Measurements from ENCODE around the gene ZBTB20. TPM values are rescaled to one million over a fixed set of nuclear protein-coding genes. Genes with fewer than 3 reads are reported as not detected.

Gene ZBTB20
- total and polyA plus RNA-seq, 10 of the 15 experiments (the other 5 are each of a cell fraction or from before 2014, with no cell fraction given): 0.20 to 5.5 (median 2.2) TPM

DNA sequence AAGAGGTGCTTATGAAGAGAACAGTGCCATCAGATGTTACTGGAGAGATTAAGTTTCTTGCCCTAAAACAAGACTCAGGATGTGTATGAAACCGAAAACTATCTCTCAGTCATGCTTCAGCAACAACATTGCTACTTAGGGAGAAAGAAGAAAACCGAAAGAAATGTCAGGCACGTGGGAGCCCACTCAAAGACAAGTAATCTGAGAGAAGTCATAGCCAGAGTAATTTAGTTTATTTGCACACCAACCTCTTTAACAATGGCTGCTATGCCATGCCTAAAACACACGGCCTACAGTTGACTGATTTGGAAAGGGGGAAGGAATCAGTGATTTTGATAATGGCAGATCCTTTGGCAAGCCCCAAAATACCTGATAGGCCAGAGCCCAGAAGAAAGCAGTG, 690.3 kb downstream of the ZBTB20 start:
- POLR2A ChIA-PET: no interaction called here
- peaks cover 46% of the 10 kb centered on the region for H3K4me1 ChIP-seq (ENCODE audit: control insufficient read depth, insufficient read depth, low read length)
- DNase-seq (ENCODE audit: low read depth, low spot score) (peak; percentile 87), FAIRE-seq (peak; percentile 91), ATAC-seq (peak; percentile 84)
- 2% methylated on average over 4 of the region's 4 CpGs for WGBS (ENCODE audit: insufficient coverage, insufficient replicate concordance, low lambda C conversion rate, missing lambda C conversion rate)
- H4K20me1 ChIP-seq (ENCODE audit: control insufficient read depth, insufficient read depth): no peaks in the 10 kb centered on the region
- CTCF ChIA-PET: interaction anchor here (1.0 to 1.7 kb wide), 3 partner anchors 9 to 166 kb away, joined by 5 read pairs; no protein-coding TSS in a partner anchor
- no peaks in the 10 kb centered on the region for H3K9me3 ChIP-seq (replicated peaks; ENCODE audit: control insufficient read depth, insufficient read depth, low read length)
- peaks cover 14% of the 10 kb centered on the region for H3K79me2 ChIP-seq (ENCODE audit: control insufficient read depth, insufficient read depth, low read length)
- RAD21 ChIA-PET (ENCODE audit: unreplicated experiment): interaction anchor here (0.7 kb wide), 1 partner anchor 139 kb away, joined by 3 read pairs; no protein-coding TSS in a partner anchor
- no peaks in the 10 kb centered on the region for H3K27me3 ChIP-seq (replicated peaks in 1 of 2; ENCODE audit: control insufficient read depth in 2 of 2, insufficient read depth in 2 of 2, low read length in 1 of 2)
- intact Hi-C loops (cut with micrococcal nuclease; ENCODE audit: unreplicated experiment): loop anchor here (10.0 kb wide), 1 partner anchor 712 kb away; the partner anchor contains the start of genes ATP6V1A and NAA50
- BruUV-seq (replicated peaks): no TSS peak
- peak overlapping the region; percentile 14; the same call in 1 of the 2 replicates for H3K4me3 ChIP-seq
- H3K27ac ChIP-seq (ENCODE audit: control insufficient read depth, insufficient read depth): peak overlapping the region; percentile 81
- H3K4me2 ChIP-seq (ENCODE audit: control insufficient read depth, insufficient read depth): peak overlapping the region; percentile 76
- in situ Hi-C loops (cut with MboI): no loop called here
- no peak overlapping the region for H2AFZ ChIP-seq (ENCODE audit: control insufficient read depth, low read depth, low read length)
- SMC1A ChIA-PET (ENCODE audit: uncharacterized antibody, unreplicated experiment): interaction anchor here (1.2 to 1.8 kb wide), 2 partner anchors 9 to 73 kb away, joined by 3 to 7 read pairs; no protein-coding TSS in a partner anchor
- no peaks in the 10 kb centered on the region for H3K36me3 ChIP-seq (ENCODE audit: control insufficient read depth in 2 of 2, insufficient read depth in 2 of 2, low read length in 1 of 2)
- no peak overlapping the region for H3K9ac ChIP-seq (ENCODE audit: control insufficient read depth, insufficient read depth, low read length)
- no peak for TF ChIP-seq HDAC6 (IDR thresholded peaks at IDR 0.05; ENCODE audit: unreplicated experiment)
- TF ChIP-seq, protein P1, sequence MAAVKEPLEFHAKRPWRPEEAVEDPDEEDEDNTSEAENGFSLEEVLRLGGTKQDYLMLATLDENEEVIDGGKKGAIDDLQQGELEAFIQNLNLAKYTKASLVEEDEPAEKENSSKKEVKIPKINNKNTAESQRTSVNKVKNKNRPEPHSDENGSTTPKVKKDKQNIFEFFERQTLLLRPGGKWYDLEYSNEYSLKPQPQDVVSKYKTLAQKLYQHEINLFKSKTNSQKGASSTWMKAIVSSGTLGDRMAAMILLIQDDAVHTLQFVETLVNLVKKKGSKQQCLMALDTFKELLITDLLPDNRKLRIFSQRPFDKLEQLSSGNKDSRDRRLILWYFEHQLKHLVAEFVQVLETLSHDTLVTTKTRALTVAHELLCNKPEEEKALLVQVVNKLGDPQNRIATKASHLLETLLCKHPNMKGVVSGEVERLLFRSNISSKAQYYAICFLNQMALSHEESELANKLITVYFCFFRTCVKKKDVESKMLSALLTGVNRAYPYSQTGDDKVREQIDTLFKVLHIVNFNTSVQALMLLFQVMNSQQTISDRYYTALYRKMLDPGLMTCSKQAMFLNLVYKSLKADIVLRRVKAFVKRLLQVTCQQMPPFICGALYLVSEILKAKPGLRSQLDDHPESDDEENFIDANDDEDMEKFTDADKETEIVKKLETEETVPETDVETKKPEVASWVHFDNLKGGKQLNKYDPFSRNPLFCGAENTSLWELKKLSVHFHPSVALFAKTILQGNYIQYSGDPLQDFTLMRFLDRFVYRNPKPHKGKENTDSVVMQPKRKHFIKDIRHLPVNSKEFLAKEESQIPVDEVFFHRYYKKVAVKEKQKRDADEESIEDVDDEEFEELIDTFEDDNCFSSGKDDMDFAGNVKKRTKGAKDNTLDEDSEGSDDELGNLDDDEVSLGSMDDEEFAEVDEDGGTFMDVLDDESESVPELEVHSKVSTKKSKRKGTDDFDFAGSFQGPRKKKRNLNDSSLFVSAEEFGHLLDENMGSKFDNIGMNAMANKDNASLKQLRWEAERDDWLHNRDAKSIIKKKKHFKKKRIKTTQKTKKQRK (IDR thresholded peaks at IDR 0.05; ENCODE audit: low read depth, low read length): no peak
- peak; percentile 74; the same call in 1 of the 2 replicates for TF ChIP-seq PAX5 (IDR thresholded peaks at IDR 0.05; ENCODE audit: borderline replicate concordance, low read depth, low read length)
- TF ChIP-seq MTA2 (IDR thresholded peaks at IDR 0.05; ENCODE audit: low read depth): peak; percentile 45
- no peak for TF ChIP-seq ZNF622 (IDR thresholded peaks at IDR 0.05)
- TF ChIP-seq, protein P2, sequence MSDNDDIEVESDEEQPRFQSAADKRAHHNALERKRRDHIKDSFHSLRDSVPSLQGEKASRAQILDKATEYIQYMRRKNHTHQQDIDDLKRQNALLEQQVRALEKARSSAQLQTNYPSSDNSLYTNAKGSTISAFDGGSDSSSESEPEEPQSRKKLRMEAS (IDR thresholded peaks at IDR 0.05; ENCODE audit: low read depth, low read length): 0 out of 2 replicates have a peak, but pooled peaks have one; percentile 33
- TF ChIP-seq CREB1 (IDR thresholded peaks at IDR 0.05; ENCODE audit: low read depth): no peak
- TF ChIP-seq RAD51 (IDR thresholded peaks at IDR 0.05): peak; percentile 64; the same call in 1 of the 2 replicates
- peak in 1 of 2 experiments; percentile 38; a peak in 2 of 4 replicates for TF ChIP-seq ETV6 (conservative IDR thresholded peaks at IDR 0.05 in 1 of 2, IDR thresholded peaks at IDR 0.05 in 1 of 2; ENCODE audit: borderline replicate concordance in 1 of 2, low read depth in 1 of 2)
- TF ChIP-seq BMI1 (IDR thresholded peaks at IDR 0.05; ENCODE audit: borderline replicate concordance): 0 out of 2 replicates have a peak, but pooled peaks have one; percentile 39
- TF ChIP-seq, protein P3, sequence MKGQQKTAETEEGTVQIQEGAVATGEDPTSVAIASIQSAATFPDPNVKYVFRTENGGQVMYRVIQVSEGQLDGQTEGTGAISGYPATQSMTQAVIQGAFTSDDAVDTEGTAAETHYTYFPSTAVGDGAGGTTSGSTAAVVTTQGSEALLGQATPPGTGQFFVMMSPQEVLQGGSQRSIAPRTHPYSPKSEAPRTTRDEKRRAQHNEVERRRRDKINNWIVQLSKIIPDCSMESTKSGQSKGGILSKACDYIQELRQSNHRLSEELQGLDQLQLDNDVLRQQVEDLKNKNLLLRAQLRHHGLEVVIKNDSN (IDR thresholded peaks at IDR 0.05; ENCODE audit: borderline replicate concordance, extremely low read length, insufficient read depth, low read depth, low read length): peak; percentile 35
- peak; percentile 71; the same call in 1 of the 2 replicates for TF ChIP-seq IRF4 (IDR thresholded peaks at IDR 0.05; ENCODE audit: low read depth, low read length)
- 0 out of 2 replicates have a peak, but pooled peaks have one; percentile 9 for TF ChIP-seq MEF2A (IDR thresholded peaks at IDR 0.05; ENCODE audit: insufficient read depth, low read depth, low read length)
- TF ChIP-seq NFYA (IDR thresholded peaks at IDR 0.05; ENCODE audit: borderline replicate concordance, low read depth, low read length): no peak
- no peak for TF ChIP-seq GATAD2B (conservative IDR thresholded peaks at IDR 0.05; ENCODE audit: low read depth)
- TF ChIP-seq IKZF1 (conservative IDR thresholded peaks at IDR 0.05): peak; percentile 32; the same call in 1 of the 2 replicates
- peak; percentile 19 for TF ChIP-seq MEF2B (IDR thresholded peaks at IDR 0.05; ENCODE audit: partially characterized antibody, poor library complexity, severe bottlenecking)
- TF ChIP-seq YY1 (IDR thresholded peaks at IDR 0.05; ENCODE audit: low read depth, low read length): peak; percentile 87
- TF ChIP-seq MTA3 (IDR thresholded peaks at IDR 0.05; ENCODE audit: borderline replicate concordance, low read length): no peak
